Stomach smooth muscle (tissue), 2 donors: ENCODE data around the gene ADAM22.
"Not testable (repeated sequence)": the region's sequence is repeated elsewhere in the genome, so short reads cannot be mapped to it uniquely, and the experiment has no call there.

Experiments
- H3K27ac ChIP-seq: one replicate; pipeline ENCODE4 v1.7.0; 2013; ENCODE audit warnings: mild to moderate bottlenecking, low read length, inconsistent platforms
- H3K27me3 ChIP-seq, 2 donors: one replicate each; pipeline ENCODE4 v1.7.0; 2013; ENCODE audit warnings: low read length in 2 of 2; ENCODE audit not compliant: insufficient read depth in 2 of 2, control insufficient read depth in 1 of 2
- H3K36me3 ChIP-seq, 2 donors: one replicate each; pipeline ENCODE4 v1.7.0; 2013; ENCODE audit warnings: low read length in 2 of 2; ENCODE audit not compliant: control insufficient read depth in 2 of 2, insufficient read depth in 2 of 2
- H3K4me1 ChIP-seq: one replicate; pipeline ENCODE4 v1.7.0; 2013; ENCODE audit warnings: low read length; ENCODE audit not compliant: control insufficient read depth, insufficient read depth
- H3K4me3 ChIP-seq, 2 donors: one replicate each; pipeline ENCODE4 v1.7.0; 2013; ENCODE audit warnings: low read length in 2 of 2
- H3K9ac ChIP-seq, 2 donors: one replicate each; pipeline ENCODE4 v1.7.0; 2013; ENCODE audit warnings: low read length in 2 of 2, mild to moderate bottlenecking in 1 of 2
- H3K9me3 ChIP-seq, 2 donors: one replicate each; pipeline ENCODE4 v1.7.0; 2013; ENCODE audit warnings: low read length in 2 of 2; ENCODE audit not compliant: control insufficient read depth in 2 of 2
- donor health status: healthy.
- donor health status: Pancreatic carcinoma.

Gene ADAM22, protein sequence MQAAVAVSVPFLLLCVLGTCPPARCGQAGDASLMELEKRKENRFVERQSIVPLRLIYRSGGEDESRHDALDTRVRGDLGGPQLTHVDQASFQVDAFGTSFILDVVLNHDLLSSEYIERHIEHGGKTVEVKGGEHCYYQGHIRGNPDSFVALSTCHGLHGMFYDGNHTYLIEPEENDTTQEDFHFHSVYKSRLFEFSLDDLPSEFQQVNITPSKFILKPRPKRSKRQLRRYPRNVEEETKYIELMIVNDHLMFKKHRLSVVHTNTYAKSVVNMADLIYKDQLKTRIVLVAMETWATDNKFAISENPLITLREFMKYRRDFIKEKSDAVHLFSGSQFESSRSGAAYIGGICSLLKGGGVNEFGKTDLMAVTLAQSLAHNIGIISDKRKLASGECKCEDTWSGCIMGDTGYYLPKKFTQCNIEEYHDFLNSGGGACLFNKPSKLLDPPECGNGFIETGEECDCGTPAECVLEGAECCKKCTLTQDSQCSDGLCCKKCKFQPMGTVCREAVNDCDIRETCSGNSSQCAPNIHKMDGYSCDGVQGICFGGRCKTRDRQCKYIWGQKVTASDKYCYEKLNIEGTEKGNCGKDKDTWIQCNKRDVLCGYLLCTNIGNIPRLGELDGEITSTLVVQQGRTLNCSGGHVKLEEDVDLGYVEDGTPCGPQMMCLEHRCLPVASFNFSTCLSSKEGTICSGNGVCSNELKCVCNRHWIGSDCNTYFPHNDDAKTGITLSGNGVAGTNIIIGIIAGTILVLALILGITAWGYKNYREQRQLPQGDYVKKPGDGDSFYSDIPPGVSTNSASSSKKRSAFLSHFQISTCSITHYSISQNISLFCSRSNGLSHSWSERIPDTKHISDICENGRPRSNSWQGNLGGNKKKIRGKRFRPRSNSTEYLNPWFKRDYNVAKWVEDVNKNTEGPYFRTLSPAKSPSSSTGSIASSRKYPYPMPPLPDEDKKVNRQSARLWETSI

DNA sequence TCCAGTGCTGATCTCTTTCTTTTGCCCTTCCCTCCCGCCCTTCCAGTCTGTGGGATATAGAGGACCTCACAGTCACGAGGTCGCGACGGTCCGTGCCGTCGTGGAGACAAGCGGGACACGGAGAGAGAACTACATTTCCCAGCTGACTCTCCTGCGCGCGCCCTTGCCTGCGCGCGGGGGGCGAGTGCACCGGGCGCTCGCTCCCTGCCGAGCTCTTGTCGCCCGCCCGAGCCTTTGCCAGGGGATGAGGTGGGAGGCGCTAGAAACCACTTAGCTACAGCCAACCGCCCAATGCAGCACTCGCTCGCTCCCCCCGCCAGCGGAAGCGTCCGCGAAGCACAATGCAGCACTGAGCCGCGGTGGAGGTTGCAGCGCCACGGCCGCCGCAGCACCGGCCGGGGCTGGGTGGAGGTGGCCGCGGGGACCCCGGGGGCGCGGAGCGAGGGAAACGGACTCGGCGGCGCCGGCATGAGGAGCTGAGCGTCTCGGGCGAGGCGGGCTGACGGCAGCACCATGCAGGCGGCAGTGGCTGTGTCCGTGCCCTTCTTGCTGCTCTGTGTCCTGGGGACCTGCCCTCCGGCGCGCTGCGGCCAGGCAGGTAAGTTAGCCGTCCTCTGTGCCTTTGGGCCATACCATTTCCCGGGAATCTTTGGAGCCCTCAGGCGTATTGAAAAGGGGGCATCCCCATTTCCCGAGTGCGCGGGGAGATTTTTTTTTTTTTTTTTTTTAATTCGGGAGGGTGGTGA, at the start of gene ADAM22:
Gene ADAM22 (plus strand): TSS at position 299 of the 746 bp plus-strand sequence. CDS start 215 bp downstream, at position 514.
- H3K4me1 ChIP-seq = peaks cover 3% of the 10 kb centered on the region
- no peak within 1 kb of the TSS for H3K27ac ChIP-seq
- no peaks in the 10 kb centered on the region for H3K27me3 ChIP-seq
- no peaks in the 10 kb centered on the region for H3K36me3 ChIP-seq
- H3K4me3 ChIP-seq = peak within 1 kb of the TSS; percentile 76 to 81
- no peaks in the 10 kb centered on the region for H3K9me3 ChIP-seq
- peak within 1 kb of the TSS; percentile 22 to 42 for H3K9ac ChIP-seq

- no peaks in the 10 kb centered on the region for H3K4me1 ChIP-seq
These were observed 49.0 kb upstream of the ADAM22 start for GRCh38 chr7:87885018-87885417.

DNA sequence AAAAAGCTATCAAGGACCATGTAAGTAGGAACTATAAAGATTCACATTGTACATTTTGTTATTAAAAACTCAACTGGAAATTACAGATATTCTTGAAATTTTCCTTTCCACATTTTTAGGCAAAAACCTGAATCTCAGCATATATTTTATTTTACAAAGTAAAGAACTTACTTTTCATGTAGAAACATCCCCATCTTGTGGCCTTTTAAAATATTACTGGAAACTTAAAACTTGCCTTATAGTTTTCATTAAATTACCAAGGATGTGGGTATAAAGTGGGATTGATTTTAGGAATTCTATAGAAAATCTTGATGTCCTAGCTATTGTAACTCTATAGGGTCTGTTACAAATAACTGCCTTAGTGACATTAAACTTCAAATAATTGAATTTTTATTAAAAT, 47.2 kb upstream of the ADAM22 start:
- H3K27me3 ChIP-seq = no peaks in the 10 kb centered on the region
- H3K9ac ChIP-seq = no peak overlapping the region
- H3K27ac ChIP-seq = no peak overlapping the region
- no peaks in the 10 kb centered on the region for H3K36me3 ChIP-seq
- no peak overlapping the region for H3K4me3 ChIP-seq
- H3K9me3 ChIP-seq = no peaks in the 10 kb centered on the region
- no peaks in the 10 kb centered on the region for H3K4me1 ChIP-seq

More at GRCh38 chr7:87885018-87885417, 49.0 kb upstream of the ADAM22 start:
- H3K27me3 ChIP-seq = no peaks in the 10 kb centered on the region
- no peaks in the 10 kb centered on the region for H3K9me3 ChIP-seq
- H3K27ac ChIP-seq = no peak overlapping the region
- no peak overlapping the region for H3K9ac ChIP-seq
- no peak overlapping the region for H3K4me3 ChIP-seq
- no peaks in the 10 kb centered on the region for H3K36me3 ChIP-seq

DNA sequence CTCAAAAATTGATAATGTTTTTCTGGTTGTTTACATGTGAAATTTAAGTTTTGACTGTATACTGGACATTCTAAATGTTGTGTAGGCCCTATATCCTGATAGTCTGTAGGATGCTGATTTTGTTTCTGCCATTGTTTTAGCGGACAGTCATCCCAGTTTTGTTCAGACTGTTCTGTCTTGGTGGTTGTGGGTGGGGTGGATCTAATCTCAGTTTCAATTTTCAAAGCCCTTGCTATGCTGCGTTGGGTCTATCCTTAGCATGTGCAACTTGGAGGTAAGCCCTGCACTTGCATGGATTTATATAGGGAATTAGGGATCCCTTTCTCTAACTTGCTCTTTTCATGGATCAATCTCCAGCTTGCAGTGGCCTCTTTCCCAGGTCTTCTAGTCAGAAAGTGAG, 38.7 kb upstream of the ADAM22 start:
- Histone ChIP-seq H3K27ac (no peak overlapping the region), H3K4me3 (no peak overlapping the region), H3K9me3 (no peaks in the 10 kb centered on the region), H3K9ac (no peak overlapping the region), H3K27me3 (no peaks in the 10 kb centered on the region), H3K4me1 (no peaks in the 10 kb centered on the region), H3K36me3 (peaks cover 0 to 3% of the 10 kb centered on the region in 2 donors)

DNA sequence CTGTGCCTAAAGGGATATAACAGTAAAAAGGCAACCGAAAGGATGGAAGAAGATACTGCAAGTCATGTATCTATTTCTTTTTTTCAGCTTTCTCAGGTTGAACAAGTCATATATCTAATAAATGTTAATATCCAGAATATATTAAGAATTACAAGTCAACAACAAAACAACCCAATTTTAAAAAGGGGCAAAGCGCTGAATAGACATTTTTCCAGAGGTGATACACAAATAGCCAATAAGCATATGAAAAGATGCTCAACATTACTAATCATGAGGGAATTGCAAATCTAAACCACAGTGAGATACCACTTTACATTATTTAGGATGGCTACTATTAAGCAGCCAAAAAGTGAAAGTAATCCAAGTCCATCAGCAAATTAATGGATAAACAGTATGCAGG, 34.8 kb upstream of the ADAM22 start:
- H3K27ac ChIP-seq = no peak overlapping the region
- no peak overlapping the region for H3K9ac ChIP-seq
- H3K36me3 ChIP-seq = peaks cover 0 to 3% of the 10 kb centered on the region in 2 donors
- H3K27me3 ChIP-seq = no peaks in the 10 kb centered on the region
- H3K4me1 ChIP-seq = no peaks in the 10 kb centered on the region
- no peaks in the 10 kb centered on the region for H3K9me3 ChIP-seq
- H3K4me3 ChIP-seq = no peak overlapping the region

- not testable (repeated sequence) for H3K27ac ChIP-seq, H3K9me3 ChIP-seq, H3K27me3 ChIP-seq, H3K36me3 ChIP-seq, H3K4me3 ChIP-seq, H3K9ac ChIP-seq, H3K4me1 ChIP-seq
These were observed 26.7 kb upstream of the ADAM22 start for GRCh38 chr7:87907136-87907906.

DNA sequence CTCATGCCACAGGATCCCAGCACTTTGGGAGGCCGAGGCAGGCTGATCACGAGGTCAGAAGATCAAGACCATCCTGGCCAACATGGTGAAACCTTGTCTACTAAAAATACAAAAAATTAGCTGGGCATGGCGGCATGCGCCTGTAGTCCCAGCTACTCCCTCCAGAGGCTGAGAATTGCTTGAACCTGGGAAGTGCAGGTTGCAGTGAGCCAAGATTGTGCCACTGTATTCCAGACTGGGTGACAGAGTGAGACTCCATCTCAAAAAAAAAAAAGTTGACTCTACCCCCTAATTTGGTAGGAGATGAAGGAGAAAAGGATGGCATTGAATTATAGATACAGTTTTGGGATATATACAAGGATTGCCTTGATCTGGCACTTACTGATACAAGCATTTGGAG, 25.2 kb upstream of the ADAM22 start:
- not testable (repeated sequence) for H3K27me3 ChIP-seq, H3K36me3 ChIP-seq, H3K27ac ChIP-seq, H3K9me3 ChIP-seq, H3K4me1 ChIP-seq, H3K9ac ChIP-seq, H3K4me3 ChIP-seq

- Histone ChIP-seq H3K36me3 (no peaks in the 10 kb centered on the region), H3K27me3 (no peaks in the 10 kb centered on the region), H3K9me3 (no peaks in the 10 kb centered on the region), H3K4me1 (no peaks in the 10 kb centered on the region), H3K27ac (no peak overlapping the region), H3K4me3 (no peak overlapping the region), H3K9ac (no peak overlapping the region)
These were observed 21.9 kb upstream of the ADAM22 start for GRCh38 chr7:87912121-87912520.

DNA sequence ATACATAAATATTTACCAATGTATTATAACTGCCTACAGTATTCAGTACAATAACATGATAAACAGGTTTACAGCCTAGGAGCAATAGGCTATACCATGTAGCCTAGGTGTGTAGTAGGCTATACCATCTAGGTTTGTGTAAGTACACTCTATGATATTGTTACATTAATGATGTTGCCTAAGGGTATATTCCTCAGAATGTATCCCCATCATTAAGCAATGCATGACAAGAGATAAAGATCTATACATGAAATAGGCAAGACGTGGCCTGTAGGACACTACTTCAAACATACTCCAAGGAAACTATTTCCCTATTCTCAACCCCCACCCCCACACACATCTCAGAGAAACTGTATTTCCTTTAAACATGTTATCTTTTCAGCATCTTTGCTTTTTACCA, 15.3 kb upstream of the ADAM22 start:
- H3K36me3 ChIP-seq = no peaks in the 10 kb centered on the region
- no peak overlapping the region for H3K4me3 ChIP-seq
- H3K9me3 ChIP-seq = no peaks in the 10 kb centered on the region
- no peaks in the 10 kb centered on the region for H3K4me1 ChIP-seq
- H3K27ac ChIP-seq = no peak overlapping the region
- H3K27me3 ChIP-seq = no peaks in the 10 kb centered on the region
- no peak overlapping the region for H3K9ac ChIP-seq

GRCh38 chr7:87919875-87920274, 14.2 kb upstream of the ADAM22 start:
- no peaks in the 10 kb centered on the region for H3K36me3 ChIP-seq
- no peak overlapping the region for H3K27ac ChIP-seq
- H3K9ac ChIP-seq = no peak overlapping the region
- no peaks in the 10 kb centered on the region for H3K27me3 ChIP-seq
- no peaks in the 10 kb centered on the region for H3K4me1 ChIP-seq
- no peaks in the 10 kb centered on the region for H3K9me3 ChIP-seq
- no peak overlapping the region for H3K4me3 ChIP-seq
